ENCODE results near the gene TANC1.
"Not testable (repeated sequence)": the region's sequence is repeated elsewhere in the genome, so short reads cannot be mapped to it uniquely, and the experiment has no call there.

TANC1 gene

DNA sequence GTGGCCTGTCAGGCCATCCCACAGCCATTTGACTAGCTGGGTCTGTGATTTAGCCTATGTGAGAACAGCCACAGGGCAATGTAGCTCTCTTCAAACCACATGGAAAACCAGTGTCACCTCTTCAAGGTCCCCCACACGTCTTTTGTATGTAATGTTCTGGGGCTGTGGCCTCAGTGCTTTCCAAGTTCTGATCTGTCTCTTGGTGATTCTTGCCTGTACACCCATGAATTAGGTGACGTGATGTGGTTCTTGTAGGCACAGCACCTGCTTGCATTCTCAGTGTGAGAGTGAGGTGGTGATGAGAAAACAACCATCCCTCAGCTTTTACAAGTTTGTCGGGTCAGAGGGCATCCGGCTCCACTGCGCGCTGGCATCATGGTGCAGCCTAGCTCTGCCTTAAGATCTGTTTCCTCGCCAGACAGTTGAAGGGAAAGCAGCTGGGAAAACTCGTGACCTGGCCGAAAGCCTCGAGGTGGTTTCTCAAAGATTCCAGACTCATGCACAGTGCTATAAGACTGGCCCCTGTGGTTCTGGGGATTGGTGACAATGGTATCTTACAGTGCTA lies 125.8 kb downstream of the TANC1 start:
- DNase-seq = no peak

DNA sequence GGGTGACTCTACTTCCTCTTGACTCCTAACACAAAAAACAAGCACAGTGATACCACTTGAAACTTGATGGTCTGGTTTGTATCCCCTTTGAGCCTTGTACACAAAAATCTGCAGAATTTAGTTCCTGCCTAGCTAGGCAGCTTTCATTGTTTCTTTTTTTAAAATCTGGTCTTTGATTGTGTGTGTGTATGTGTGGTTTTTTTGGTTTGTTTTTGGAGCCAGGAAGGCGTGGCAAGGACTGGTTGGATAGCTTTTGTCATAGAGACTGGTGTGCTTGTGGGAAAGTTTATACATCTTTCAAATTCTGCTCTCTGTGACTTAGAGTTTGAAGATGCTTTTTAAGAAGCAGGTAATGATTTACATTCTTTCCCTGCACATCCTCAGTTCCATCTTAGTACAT lies 127.4 kb downstream of the TANC1 start:
- DNase-seq = no peak

- DNase-seq = not testable (repeated sequence)
Measured at GRCh38 chr2:159096302-159096855, 127.9 kb downstream of the TANC1 start.

DNA sequence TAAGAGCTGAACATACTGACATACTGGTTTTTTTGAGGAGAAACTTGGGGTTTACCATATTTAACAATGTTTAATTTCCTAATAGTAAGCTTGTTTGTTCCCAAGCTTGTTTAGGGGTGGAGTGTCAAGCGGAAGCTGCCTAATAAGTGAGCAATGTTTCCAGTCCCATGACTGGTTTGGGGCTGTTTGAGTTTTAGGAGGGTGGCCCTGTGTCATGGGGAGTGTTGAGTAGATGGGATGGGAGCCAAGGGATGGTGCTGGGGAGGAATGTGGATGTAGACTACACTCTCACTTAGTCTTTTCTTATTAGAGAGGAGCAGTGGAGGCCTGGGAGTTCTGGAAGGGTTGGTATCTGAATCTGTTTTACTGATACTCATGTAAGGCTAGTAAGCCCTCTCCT lies 128.5 kb downstream of the TANC1 start:
- no peak for DNase-seq

DNA sequence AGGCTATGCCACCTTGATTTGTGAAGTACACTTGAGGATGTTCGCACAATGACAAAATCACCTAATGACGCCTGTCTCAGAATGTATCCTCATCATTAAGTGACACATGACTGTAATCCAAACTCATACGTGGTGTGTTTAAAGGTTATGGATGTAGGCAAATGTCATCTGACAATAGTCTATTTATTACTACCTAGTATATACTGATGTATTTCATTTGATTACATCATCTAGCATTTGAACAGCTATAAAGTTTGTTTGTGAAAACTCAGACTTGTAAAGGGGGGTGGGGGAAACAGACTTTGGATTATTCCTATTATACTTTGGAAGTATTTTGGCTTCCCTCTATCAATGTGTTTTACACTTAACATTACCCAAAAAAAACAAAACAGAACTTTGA lies 129.9 kb downstream of the TANC1 start:
- DNase-seq = no peak

GRCh38 chr2:159098921-159099411 lies 130.5 kb downstream of the TANC1 start:
- no peak for DNase-seq

DNA sequence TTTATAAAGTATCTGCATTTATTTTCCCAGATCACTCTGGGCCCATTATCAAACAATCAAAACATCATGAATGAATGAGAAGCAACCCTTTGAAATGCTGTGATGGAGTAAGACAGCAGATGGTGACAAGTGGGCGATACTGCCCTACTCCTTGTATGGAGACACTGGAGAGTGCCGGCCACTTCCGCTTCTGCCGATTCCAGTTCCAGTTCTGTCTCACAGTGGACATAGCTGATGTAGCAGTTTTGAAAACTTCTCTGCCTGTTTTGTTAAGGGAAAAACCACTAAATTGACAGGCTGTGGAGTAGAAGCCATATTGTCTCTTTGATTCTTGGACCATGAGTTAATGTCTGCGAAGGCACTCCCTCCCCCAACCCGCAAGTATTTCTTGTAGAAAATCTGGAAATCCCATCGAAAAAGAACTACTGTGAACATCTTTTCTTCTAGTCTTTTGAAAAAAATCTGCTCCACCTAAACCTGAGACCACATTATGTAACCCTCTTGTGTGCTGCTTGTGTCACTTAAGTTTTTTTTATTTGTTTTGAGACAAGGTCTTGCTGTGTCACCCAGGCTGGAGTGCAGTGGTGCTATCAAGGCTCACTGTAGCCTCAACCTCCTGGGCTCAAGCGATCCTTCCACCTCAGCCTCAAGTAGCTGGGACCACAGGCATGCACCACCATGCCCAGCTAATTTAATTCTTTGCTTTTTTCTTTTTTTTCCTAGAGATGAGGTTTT lies 133.5 kb downstream of the TANC1 start:
- no peak for DNase-seq

DNA sequence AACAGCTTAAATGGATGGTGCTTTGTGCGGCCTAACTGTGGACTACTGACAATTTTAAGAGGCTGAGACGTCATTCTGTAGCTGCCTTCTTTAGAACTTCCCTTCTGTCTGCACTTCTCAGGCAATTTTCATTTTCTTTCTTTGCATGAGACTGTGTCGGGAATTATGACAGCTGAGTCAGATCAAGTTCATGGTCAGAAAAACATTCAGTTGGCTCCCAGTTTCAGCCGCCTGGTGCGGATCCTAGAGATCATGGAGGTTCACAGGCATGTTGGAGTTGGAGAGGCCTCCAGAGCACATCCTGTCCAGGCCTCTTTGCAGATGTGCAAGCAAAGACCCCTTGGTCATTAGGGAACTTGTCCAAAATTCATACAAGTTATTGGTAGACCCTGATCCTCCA lies 135.0 kb downstream of the TANC1 start:
- no peak for DNase-seq

GRCh38 chr2:159106109-159106508 lies 137.7 kb downstream of the TANC1 start:
- no peak for DNase-seq

DNA sequence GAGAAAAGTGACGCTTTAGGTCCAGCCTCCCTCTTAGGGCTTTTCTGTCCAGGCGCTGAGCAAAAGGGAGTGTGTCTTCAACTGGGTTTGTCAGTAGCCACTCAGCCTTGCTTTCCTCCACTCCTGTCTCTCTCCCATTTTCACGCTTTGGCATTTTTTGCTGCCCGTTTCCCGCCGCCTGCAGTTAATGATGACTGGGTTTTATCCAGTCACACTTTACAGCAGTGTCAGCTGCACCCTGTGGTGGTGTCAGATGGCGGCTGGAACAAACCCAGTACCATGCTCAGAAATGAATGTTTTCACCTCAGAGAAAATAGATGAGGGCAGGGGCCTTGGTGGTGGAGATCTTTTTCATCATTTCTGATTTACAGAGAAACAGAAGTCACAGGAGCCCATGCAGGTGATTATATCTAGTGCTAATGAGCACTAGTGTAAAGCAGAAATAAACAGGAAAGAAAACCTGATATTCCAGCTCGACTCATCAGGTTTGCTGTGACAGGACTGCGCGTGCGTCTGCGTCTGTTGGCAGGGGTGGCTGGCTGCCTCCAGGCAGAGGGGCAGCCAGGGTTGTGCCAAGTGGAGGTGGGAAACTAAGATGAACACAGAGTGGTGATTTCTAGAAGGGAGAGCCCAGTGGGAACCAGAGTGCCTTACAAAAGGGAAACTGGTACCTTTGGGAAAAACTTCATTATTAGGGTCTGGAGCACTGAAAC lies 139.9 kb downstream of the TANC1 start:
- no peak for DNase-seq

GRCh38 chr2:159109517-159109916 lies 141.1 kb downstream of the TANC1 start:
- no peak for DNase-seq

DNA sequence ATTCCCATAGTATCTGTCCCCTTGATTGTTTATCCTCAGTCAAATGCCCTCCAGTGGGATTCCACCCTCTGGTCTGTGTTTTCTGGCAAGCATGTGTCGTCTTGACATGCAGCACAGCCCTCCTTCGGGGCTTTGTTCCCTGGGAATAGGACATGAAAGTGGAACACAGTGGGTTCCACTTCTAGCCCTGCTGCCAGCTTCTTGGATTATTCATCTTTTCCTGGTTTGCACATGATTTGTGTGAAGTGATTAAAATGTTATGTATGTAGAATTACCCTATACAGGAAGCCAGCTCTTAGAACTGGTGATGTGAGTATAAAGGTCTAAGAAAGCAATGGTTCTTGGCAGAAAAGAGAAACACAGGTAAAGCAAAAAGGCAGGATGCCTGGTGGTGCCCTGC lies 142.3 kb downstream of the TANC1 start:
- DNase-seq = no peak

- DNase-seq = no peak
Measured at GRCh38 chr2:159111346-159111927, 143.0 kb downstream of the TANC1 start.

GRCh38 chr2:159114835-159115234 lies 146.4 kb downstream of the TANC1 start:
- DNase-seq = no peak

DNA sequence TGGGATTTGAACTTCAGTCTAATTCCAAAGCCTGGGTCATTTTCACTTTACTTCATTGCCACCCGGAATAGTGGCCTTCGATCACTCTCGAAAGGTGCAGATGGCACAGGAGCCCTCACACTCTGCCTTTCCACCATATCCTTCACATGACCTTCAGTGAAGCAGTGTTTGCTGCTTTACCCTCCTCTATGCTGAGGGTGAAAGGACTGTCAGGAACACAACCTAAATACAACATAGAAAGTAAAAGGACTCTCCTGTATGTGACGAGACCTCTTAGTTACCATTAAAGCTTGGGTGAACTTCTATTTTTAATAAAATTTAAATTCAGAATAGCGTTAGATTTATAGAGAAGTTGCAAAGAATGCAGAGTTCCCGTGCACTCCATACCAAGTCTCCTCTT lies 148.5 kb downstream of the TANC1 start:
- DNase-seq = no peak

DNA sequence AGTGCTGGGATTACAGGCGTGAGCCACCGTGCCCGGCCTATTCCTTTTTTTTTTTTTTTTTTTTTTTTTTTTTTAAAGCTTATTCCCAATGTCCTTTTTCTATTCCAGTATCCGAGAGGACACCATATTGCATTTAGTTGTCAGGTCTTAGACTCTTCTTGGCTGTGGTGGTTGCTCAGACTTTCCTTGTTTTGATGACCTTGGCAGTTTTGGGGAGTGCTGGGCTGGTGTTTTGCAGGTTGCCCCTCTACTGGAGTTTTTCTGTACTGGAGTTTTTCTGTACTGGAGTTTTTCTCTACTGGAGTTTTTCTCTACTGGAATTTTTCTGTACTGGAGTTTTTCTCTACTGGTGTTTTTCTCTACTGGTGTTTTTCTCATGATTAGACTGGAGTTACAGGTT lies 149.2 kb downstream of the TANC1 start:
- no peak for DNase-seq

DNA sequence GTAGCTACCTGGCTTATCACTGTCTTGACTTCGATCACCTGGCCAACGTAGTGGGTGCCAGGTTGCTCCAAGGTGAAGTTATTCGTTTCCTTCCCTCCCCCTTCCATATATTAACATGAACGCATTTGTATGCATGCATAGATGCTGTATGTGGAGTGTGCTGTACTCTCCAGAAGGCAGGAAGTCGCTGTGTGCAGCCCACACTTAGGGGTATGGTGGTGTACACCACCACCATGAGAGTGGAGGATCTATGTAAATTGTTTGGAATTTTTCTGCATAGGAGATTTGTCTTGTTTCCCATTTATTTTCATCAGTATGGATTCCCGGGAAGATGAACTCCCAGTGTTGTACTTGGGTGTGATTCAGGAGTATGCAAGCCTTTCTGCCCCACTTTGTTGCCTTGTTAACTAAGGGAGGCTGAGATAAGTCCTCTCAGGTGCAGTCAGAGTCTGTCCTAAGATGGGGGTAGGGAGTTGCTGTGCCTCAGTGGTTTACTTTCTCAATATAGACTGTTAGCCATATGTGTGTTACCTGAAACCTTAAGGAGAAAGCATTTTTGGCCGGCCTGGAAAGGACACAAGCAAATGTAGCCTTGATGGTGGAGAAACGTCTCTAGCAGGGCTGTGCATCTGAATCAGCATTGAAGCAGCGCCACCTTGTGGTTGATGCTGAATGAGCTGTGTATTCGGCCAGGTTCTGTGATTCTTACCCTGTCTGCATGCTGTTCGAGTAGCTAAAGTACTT lies 149.8 kb downstream of the TANC1 start:
- DNase-seq = peak; percentile 86

- no peak for DNase-seq
Measured at GRCh38 chr2:159118859-159119500, 150.5 kb downstream of the TANC1 start.

GRCh38 chr2:159119652-159120257 lies 151.3 kb downstream of the TANC1 start:
- DNase-seq = no peak

DNA sequence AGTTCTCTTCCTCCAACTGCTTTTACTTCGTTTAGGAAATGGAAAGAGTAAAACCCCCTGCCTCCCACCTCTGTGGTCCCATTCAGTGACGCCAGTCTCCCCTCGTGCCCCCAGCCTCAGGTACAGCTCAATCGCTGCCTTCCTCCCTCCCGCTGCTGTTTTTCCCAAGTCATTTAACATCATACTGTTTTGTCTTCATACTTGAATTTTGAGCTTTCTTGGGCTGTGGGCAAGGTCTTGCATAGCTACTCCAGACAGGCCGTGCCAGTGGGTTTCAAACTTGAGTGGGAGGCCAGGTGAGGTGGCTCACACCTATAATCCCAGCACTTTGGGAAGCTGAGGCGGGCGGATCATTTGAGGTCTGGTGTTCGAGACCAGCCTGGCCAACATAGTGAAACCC lies 155.3 kb downstream of the TANC1 start:
- DNase-seq = no peak

- peak; percentile 65 for DNase-seq
Measured at GRCh38 chr2:159124441-159124911, 156.0 kb downstream of the TANC1 start.
